Stomach (tissue), 9 donors: ENCODE data around the gene TK1. TPM values are rescaled to one million over a fixed set of nuclear protein-coding genes. Genes with fewer than 3 reads are reported as not detected.

ENCODE experiments used
- DNase-seq, 2 donors: peaks; one replicate each; pipeline versions ENCODE4 v3.0.0 to v3.0.0-alpha.2; 2013 to 2019
- H3K27ac ChIP-seq, 5 donors: fragments of 200-600 bp in 4 of 5; sonication (generic) in 4 of 5; one replicate each; pipeline ENCODE4 v1.5.1; 2013 to 2019; ENCODE audit warnings: mild to moderate bottlenecking in 1 of 5, moderate library complexity in 1 of 5
- H3K27me3 ChIP-seq, 3 donors: fragments of 200-600 bp; sonication (generic); one replicate each; pipeline ENCODE4 v1.5.1; 2017 to 2019; ENCODE audit warnings: mixed run types in 1 of 3
- H3K36me3 ChIP-seq, 4 donors: fragments of 200-600 bp; sonication (generic); 1 replicate in 3 of 4; 2 replicates in 1 of 4; pipeline ENCODE4 v1.5.1; 2016 to 2019
- H3K4me1 ChIP-seq, 4 donors: fragments of 200-600 bp; sonication (generic); one replicate each; pipeline ENCODE4 v1.5.1; 2016 to 2019
- H3K4me3 ChIP-seq, 4 donors: fragments of 200-600 bp; sonication (generic) in 3 of 4; one replicate each; pipeline ENCODE4 v1.5.1; 2016 to 2019; ENCODE audit warnings: mild to moderate bottlenecking in 1 of 4
- H3K9me3 ChIP-seq, 4 donors: fragments of 200-600 bp; sonication (generic); one replicate each; pipeline ENCODE4 v1.5.1; 2016 to 2019
- EP300 ChIP-seq: sonication (generic); formaldehyde crosslinking; IDR thresholded peaks from one replicate; pipeline ENCODE4 v1.6.1; 2017; ENCODE audit warnings: antibody characterized with exemption
- POLR2A ChIP-seq, 4 donors: fragments of 450-650 bp; IDR thresholded peaks; one replicate each; pipeline ENCODE4 v1.6.1; 2016; ENCODE audit warnings: antibody characterized with exemption in 4 of 4, control low read depth in 2 of 4, mild to moderate bottlenecking in 1 of 4, moderate library complexity in 1 of 4
- POLR2AphosphoS5 ChIP-seq, 3 donors: sonication (generic); formaldehyde crosslinking; IDR thresholded peaks; one replicate each; pipeline ENCODE4 v1.6.1; 2016; ENCODE audit warnings: antibody characterized with exemption in 3 of 3
- WGBS, 5 donors: extraction: QIAGEN DNeasy Blood & Tissue Kit in 3 of 5; methylation state at CpG; one replicate each; pipeline versions ENCODE4 v1.1.5 to v1.1.7; 2013 to 2018; 5-methylcytosine and 5-hydroxymethylcytosine counted together
- intact Hi-C: fragments of 100-400 bp; cut with DNase I; formaldehyde crosslinking; loops from one replicate; pipeline ENCODE4 v1.15.1; 2023; ENCODE audit warnings: low total_unique reads
- polyA plus RNA-seq, 3 donors: library from polyadenylated mRNA; stranded (reverse); fragments of 200-250 nt; gene quantifications; one replicate each; pipeline ENCODE4 v1.2.3, GENCODE V29; 2013
- total RNA-seq, 5 donors: library from RNA; depleted of rRNA; stranded (reverse); fragments of >200 nt; gene quantifications; one replicate each; pipeline versions ENCODE4 v1.1.0 to v1.2.3, GENCODE V29; 2014 to 2016
- TF ChIP-seq, protein P1 (sequence below), 7 experiments: fragments of 450-650 bp in 4 of 7; fragments of 200-600 bp in 3 of 7; sonication (generic) in 3 of 7; IDR thresholded peaks; one replicate each; pipeline ENCODE4 v1.5.1; 2016 to 2019; ENCODE audit warnings: antibody characterized with exemption in 7 of 7, control low read depth in 2 of 7, mild to moderate bottlenecking in 1 of 7
- donor health status: healthy with polysubstance abuse.
- donor health status: Bipolar disorder and iron deficiency.
- donor health status: healthy.

TK1 gene
- total and polyA plus RNA-seq, 8 donors: 4.5 to 38.1 (median 17.7) TPM

DNA sequence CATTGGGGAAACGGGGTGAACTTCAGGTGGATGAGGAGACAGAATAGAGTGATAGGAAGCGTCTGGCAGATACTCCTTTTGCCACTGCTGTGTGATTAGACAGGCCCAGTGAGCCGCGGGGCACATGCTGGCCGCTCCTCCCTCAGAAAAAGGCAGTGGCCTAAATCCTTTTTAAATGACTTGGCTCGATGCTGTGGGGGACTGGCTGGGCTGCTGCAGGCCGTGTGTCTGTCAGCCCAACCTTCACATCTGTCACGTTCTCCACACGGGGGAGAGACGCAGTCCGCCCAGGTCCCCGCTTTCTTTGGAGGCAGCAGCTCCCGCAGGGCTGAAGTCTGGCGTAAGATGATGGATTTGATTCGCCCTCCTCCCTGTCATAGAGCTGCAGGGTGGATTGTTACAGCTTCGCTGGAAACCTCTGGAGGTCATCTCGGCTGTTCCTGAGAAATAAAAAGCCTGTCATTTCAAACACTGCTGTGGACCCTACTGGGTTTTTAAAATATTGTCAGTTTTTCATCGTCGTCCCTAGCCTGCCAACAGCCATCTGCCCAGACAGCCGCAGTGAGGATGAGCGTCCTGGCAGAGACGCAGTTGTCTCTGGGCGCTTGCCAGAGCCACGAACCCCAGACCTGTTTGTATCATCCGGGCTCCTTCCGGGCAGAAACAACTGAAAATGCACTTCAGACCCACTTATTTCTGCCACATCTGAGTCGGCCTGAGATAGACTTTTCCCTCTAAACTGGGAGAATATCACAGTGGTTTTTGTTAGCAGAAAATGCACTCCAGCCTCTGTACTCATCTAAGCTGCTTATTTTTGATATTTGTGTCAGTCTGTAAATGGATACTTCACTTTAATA lies 37.6 kb upstream of the TK1 start:
- Histone ChIP-seq H3K9me3 (no peaks in the 10 kb centered on the region), H3K4me1 (peaks cover 0 to 7% (median 0%) of the 10 kb centered on the region in 4 donors), H3K27me3 (peaks cover 0 to 24% (median 8%) of the 10 kb centered on the region in 3 donors), H3K27ac (no peak overlapping the region), H3K4me3 (no peak overlapping the region), H3K36me3 (peaks cover 0 to 10% (median 0%) of the 10 kb centered on the region in 4 donors)
- TF ChIP-seq, protein P1, sequence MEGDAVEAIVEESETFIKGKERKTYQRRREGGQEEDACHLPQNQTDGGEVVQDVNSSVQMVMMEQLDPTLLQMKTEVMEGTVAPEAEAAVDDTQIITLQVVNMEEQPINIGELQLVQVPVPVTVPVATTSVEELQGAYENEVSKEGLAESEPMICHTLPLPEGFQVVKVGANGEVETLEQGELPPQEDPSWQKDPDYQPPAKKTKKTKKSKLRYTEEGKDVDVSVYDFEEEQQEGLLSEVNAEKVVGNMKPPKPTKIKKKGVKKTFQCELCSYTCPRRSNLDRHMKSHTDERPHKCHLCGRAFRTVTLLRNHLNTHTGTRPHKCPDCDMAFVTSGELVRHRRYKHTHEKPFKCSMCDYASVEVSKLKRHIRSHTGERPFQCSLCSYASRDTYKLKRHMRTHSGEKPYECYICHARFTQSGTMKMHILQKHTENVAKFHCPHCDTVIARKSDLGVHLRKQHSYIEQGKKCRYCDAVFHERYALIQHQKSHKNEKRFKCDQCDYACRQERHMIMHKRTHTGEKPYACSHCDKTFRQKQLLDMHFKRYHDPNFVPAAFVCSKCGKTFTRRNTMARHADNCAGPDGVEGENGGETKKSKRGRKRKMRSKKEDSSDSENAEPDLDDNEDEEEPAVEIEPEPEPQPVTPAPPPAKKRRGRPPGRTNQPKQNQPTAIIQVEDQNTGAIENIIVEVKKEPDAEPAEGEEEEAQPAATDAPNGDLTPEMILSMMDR (IDR thresholded peaks at IDR 0.05): no peak
- no peak for TF ChIP-seq EP300
- TF ChIP-seq POLR2AphosphoS5 (IDR thresholded peaks at IDR 0.05): no peak
- no peak for TF ChIP-seq POLR2A (IDR thresholded peaks at IDR 0.05)
- 83 to 90% (median 88%) methylated on average over 27 of the region's 27 CpGs for WGBS, 5 donors
- intact Hi-C loops: no loop called here
- DNase-seq: no peak

DNA sequence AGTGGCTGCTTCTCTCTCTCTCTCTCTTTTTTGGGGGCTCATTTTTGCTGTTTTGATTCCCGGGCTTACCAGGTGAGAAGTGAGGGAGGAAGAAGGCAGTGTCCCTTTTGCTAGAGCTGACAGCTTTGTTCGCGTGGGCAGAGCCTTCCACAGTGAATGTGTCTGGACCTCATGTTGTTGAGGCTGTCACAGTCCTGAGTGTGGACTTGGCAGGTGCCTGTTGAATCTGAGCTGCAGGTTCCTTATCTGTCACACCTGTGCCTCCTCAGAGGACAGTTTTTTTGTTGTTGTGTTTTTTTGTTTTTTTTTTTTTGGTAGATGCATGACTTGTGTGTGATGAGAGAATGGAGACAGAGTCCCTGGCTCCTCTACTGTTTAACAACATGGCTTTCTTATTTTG lies 36.9 kb upstream of the TK1 start:
- peak overlapping the region in 1 of 5 donors; percentile 44 for H3K27ac ChIP-seq

DNA sequence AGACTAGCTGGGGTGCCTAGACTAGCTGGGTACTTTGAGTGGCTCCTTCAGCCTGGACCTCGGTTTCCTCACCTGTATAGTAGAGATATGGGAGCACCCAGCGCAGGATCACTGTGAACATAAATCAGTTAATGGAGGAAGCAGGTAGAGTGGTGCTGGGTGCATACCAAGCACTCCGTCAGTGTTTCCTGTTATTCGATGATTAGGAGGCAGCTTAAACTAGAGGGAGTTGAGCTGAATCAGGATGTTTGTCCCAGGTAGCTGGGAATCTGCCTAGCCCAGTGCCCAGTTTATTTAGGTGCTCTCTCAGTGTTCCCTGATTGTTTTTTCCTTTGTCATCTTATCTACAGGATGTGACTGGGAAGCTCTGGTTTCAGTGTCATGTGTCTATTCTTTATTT lies 36.2 kb upstream of the TK1 start:
- WGBS, 5 donors: 71 to 89% (median 87%) methylated on average over 4 of the region's 4 CpGs

More for the DNA sequence above, 36.9 kb upstream of the TK1 start:
- H3K4me1 ChIP-seq: peaks cover 0 to 7% (median 0%) of the 10 kb centered on the region in 4 donors
- intact Hi-C loops: no loop called here
- no peaks in the 10 kb centered on the region for H3K9me3 ChIP-seq
- peaks cover 0 to 10% (median 0%) of the 10 kb centered on the region in 4 donors for H3K36me3 ChIP-seq
- TF ChIP-seq, protein P1 (IDR thresholded peaks at IDR 0.05): no peak
- TF ChIP-seq EP300 (no peak), POLR2A (IDR thresholded peaks at IDR 0.05) (no peak), POLR2AphosphoS5 (IDR thresholded peaks at IDR 0.05) (no peak)
- peaks cover 0 to 19% (median 2%) of the 10 kb centered on the region in 3 donors for H3K27me3 ChIP-seq
- H3K4me3 ChIP-seq: no peak overlapping the region
- WGBS, 5 donors: 88 to 100% (median 92%) methylated on average over 3 of the region's 3 CpGs
- DNase-seq: no peak

DNA sequence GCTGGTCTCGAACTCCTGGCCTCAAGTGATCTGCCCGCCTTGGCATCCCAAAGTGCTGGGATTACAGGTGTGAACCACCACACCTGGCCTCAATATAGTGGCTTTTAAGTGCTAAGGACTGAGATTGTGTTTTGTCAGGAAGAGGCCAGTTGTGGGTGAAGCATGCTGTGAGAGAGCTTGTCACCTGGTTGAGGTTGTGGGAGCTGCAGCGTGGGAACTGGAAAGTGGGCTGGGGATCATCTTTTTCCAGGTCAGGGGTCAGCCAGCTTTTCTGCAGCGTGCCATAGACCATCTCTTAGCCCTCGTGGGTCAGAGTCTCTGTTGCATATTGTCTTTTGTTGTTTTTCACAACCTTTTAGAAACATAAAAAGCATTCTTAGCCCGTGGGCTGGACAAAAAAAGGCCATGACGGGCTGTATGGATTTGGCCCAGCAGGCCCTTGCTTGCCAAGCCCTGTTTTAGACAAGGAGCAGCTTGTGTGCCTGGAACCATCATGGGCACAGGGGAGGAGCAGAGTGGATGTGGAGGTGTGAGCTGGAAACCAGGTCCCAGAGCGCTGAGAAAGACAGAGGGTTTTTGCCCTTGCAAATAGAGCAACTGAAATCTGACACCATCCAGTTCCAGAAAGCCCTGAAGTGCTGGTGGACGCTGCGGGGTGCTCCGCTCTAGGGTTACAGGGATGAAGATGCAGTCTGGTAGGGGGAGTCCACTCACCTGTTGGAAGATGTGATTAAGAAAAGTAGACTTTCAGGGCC lies 32.7 kb upstream of the TK1 start:
- H3K27ac ChIP-seq: no peak overlapping the region
- no peak overlapping the region for H3K4me3 ChIP-seq
- intact Hi-C loops: no loop called here
- peaks cover under 1 to 3% (median 1%) of the 10 kb centered on the region in 4 donors for H3K4me1 ChIP-seq
- WGBS, 5 donors: 81 to 93% (median 91%) methylated on average over 11 of the region's 11 CpGs
- H3K27me3 ChIP-seq: no peaks in the 10 kb centered on the region
- no peaks in the 10 kb centered on the region for H3K9me3 ChIP-seq
- H3K36me3 ChIP-seq: peaks cover 0 to 10% (median 0%) of the 10 kb centered on the region in 4 donors
- no peak for TF ChIP-seq POLR2A (IDR thresholded peaks at IDR 0.05)
- TF ChIP-seq EP300: no peak
- TF ChIP-seq, protein P1 (IDR thresholded peaks at IDR 0.05): no peak
- no peak for TF ChIP-seq POLR2AphosphoS5 (IDR thresholded peaks at IDR 0.05)
- DNase-seq: no peak

More for the DNA sequence above, 36.2 kb upstream of the TK1 start:
- TF ChIP-seq POLR2AphosphoS5 (IDR thresholded peaks at IDR 0.05): no peak
- TF ChIP-seq EP300: no peak
- TF ChIP-seq, protein P1 (IDR thresholded peaks at IDR 0.05): no peak
- no peak for TF ChIP-seq POLR2A (IDR thresholded peaks at IDR 0.05)
- peaks cover 0 to 10% (median 0%) of the 10 kb centered on the region in 4 donors for H3K36me3 ChIP-seq
- H3K27ac ChIP-seq: peak overlapping the region in 2 of 5 donors; percentile 26 to 44
- H3K9me3 ChIP-seq: no peaks in the 10 kb centered on the region
- peaks cover 0 to 7% (median 0%) of the 10 kb centered on the region in 4 donors for H3K4me1 ChIP-seq
- no peak overlapping the region for H3K4me3 ChIP-seq
- DNase-seq: no peak
- intact Hi-C loops: no loop called here
- H3K27me3 ChIP-seq: peaks cover 0 to 12% (median 0%) of the 10 kb centered on the region in 3 donors
